SU-DHL-6 (cell line): ENCODE measurements around the gene CEBPB.

Source experiments
- EZH2phosphoT487 ChIP-seq: fragments of 200-600 bp; sonication (generic), shearing (Covaris generic); conservative IDR thresholded peaks from 2 replicates; pipeline ENCODE4 v1.6.1; 2018; ENCODE audit warnings: mild to moderate bottlenecking, antibody characterized with exemption, low read length, moderate library complexity, mixed read lengths
- TF ChIP-seq, protein P1 (sequence below): fragments of 200-600 bp; sonication (generic); IDR thresholded peaks from one replicate; pipeline ENCODE4 v1.5.1; 2017; ENCODE audit warnings: antibody characterized with exemption, mild to moderate bottlenecking, low read length, moderate library complexity; ENCODE audit not compliant: insufficient read depth, poor library complexity, severe bottlenecking

GRCh38 chr20:50182346-50182745, 8.3 kb upstream of the CEBPB start:
- TF ChIP-seq, protein P1, sequence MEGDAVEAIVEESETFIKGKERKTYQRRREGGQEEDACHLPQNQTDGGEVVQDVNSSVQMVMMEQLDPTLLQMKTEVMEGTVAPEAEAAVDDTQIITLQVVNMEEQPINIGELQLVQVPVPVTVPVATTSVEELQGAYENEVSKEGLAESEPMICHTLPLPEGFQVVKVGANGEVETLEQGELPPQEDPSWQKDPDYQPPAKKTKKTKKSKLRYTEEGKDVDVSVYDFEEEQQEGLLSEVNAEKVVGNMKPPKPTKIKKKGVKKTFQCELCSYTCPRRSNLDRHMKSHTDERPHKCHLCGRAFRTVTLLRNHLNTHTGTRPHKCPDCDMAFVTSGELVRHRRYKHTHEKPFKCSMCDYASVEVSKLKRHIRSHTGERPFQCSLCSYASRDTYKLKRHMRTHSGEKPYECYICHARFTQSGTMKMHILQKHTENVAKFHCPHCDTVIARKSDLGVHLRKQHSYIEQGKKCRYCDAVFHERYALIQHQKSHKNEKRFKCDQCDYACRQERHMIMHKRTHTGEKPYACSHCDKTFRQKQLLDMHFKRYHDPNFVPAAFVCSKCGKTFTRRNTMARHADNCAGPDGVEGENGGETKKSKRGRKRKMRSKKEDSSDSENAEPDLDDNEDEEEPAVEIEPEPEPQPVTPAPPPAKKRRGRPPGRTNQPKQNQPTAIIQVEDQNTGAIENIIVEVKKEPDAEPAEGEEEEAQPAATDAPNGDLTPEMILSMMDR: no peak
- no peak for TF ChIP-seq EZH2phosphoT487
